Ishikawa (cell line): ENCODE measurements around the gene TMEM132D.

Source experiments
- EGR1 ChIP-seq: IDR thresholded peaks from 2 replicates; pipeline ENCODE4 v1.6.1; 2012
- MAX ChIP-seq: IDR thresholded peaks from 2 replicates; pipeline ENCODE4 v1.6.1; 2012
- RAD21 ChIP-seq: IDR thresholded peaks from 2 replicates; pipeline ENCODE4 v1.6.1; 2012; ENCODE audit warnings: low read depth
- TAF1 ChIP-seq: IDR thresholded peaks from 2 replicates; pipeline ENCODE4 v1.6.1; 2012; ENCODE audit warnings: low read depth, mild to moderate bottlenecking
- TCF12 ChIP-seq: IDR thresholded peaks from 2 replicates; pipeline ENCODE4 v1.6.1; 2012; ENCODE audit warnings: low read depth
- USF1 ChIP-seq: IDR thresholded peaks from 2 replicates; pipeline ENCODE4 v1.6.1; 2012

GRCh38 chr12:129848876-129849275 lies 54.9 kb downstream of the TMEM132D start:
- TF ChIP-seq USF1 = no peak
- TF ChIP-seq MAX = no peak
- no peak for TF ChIP-seq TAF1
- no peak for TF ChIP-seq TCF12
- TF ChIP-seq EGR1 = no peak
- no peak for TF ChIP-seq RAD21
